ENCODE results near the gene ASXL1. TPM values are rescaled to one million over a fixed set of nuclear protein-coding genes. Genes with fewer than 3 reads are reported as not detected.

ASXL1 gene
- total and polyA plus RNA-seq, 9 donors, result 31.6 to 85.1 (median 67.9) TPM

DNA sequence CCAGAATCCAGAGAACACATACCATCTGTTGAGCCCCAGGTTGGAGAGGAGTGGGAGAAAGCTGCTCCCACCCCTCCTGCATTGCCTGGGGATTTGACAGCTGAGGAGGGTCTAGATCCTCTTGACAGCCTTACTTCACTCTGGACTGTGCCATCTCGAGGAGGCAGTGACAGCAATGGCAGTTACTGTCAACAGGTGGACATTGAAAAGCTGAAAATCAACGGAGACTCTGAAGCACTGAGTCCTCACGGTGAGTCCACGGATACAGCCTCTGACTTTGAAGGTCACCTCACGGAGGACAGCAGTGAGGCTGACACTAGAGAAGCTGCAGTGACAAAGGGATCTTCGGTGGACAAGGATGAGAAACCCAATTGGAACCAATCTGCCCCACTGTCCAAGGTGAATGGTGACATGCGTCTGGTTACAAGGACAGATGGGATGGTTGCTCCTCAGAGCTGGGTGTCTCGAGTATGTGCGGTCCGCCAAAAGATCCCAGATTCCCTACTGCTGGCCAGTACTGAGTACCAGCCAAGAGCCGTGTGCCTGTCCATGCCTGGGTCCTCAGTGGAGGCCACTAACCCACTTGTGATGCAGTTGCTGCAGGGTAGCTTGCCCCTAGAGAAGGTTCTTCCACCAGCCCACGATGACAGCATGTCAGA is 77.4 kb downstream of the ASXL1 start:
- no peak for DNase-seq
- no peak overlapping the region for H3K4me3 ChIP-seq
- no peaks in the 10 kb centered on the region for H3K4me1 ChIP-seq (ENCODE audit: insufficient read depth)
- H3K9me3 ChIP-seq, result no peaks in the 10 kb centered on the region
- H3K27ac ChIP-seq, result no peak overlapping the region
- TF ChIP-seq EP300 (IDR thresholded peaks at IDR 0.05) (no peak), POLR2A (IDR thresholded peaks at IDR 0.05) (no peak), CTCF (IDR thresholded peaks at IDR 0.05) (no peak)
- no peaks in the 10 kb centered on the region for H3K36me3 ChIP-seq
- WGBS, 3 donors, result 92 to 95% (median 93%) methylated on average over 12 of the region's 12 CpGs
- H3K27me3 ChIP-seq, result no peaks in the 10 kb centered on the region
- intact Hi-C loops (cut with DNase I), result no loop called here

- H3K27me3 ChIP-seq, result no peaks in the 10 kb centered on the region
- intact Hi-C loops (cut with DNase I), result no loop called here
- H3K9me3 ChIP-seq, result no peaks in the 10 kb centered on the region
- H3K27ac ChIP-seq, result no peak overlapping the region
- H3K36me3 ChIP-seq, result no peaks in the 10 kb centered on the region
- TF ChIP-seq EP300 (IDR thresholded peaks at IDR 0.05) (no peak), POLR2A (IDR thresholded peaks at IDR 0.05) (no peak), CTCF (IDR thresholded peaks at IDR 0.05) (no peak)
- no peak overlapping the region for H3K4me3 ChIP-seq
- H3K4me1 ChIP-seq (ENCODE audit: insufficient read depth), result no peaks in the 10 kb centered on the region
- WGBS, 3 donors, result 94 to 97% (median 95%) methylated on average over 11 of the region's 11 CpGs
- DNase-seq, result no peak
Measured at GRCh38 chr20:32436142-32436861, 78.2 kb downstream of the ASXL1 start.

DNA sequence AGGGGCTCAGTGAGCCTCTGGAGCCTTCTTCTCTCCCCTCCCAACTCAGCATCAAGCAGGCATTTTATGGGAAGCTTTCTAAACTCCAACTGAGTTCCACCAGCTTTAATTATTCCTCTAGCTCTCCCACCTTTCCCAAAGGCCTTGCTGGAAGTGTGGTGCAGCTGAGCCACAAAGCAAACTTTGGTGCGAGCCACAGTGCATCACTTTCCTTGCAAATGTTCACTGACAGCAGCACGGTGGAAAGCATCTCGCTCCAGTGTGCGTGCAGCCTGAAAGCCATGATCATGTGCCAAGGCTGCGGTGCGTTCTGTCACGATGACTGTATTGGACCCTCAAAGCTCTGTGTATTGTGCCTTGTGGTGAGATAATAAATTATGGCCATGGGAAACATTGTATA is 78.8 kb downstream of the ASXL1 start:
- WGBS, 3 donors, result 91 to 95% (median 94%) methylated on average over 7 of the region's 7 CpGs
- Histone ChIP-seq H3K36me3 (no peaks in the 10 kb centered on the region), H3K9me3 (no peaks in the 10 kb centered on the region), H3K27me3 (no peaks in the 10 kb centered on the region), H3K4me1 (ENCODE audit: insufficient read depth) (no peaks in the 10 kb centered on the region), H3K4me3 (no peak overlapping the region), H3K27ac (no peak overlapping the region)
- intact Hi-C loops (cut with DNase I), result no loop called here
- no peak for TF ChIP-seq EP300 (IDR thresholded peaks at IDR 0.05)
- no peak for TF ChIP-seq POLR2A (IDR thresholded peaks at IDR 0.05)
- no peak for TF ChIP-seq CTCF (IDR thresholded peaks at IDR 0.05)
- no peak for DNase-seq

- no peak overlapping the region for H3K4me3 ChIP-seq
- H3K27ac ChIP-seq, result no peak overlapping the region
- 65 to 73% (median 72%) methylated on average over 5 of the region's 5 CpGs for WGBS, 3 donors
- intact Hi-C loops (cut with DNase I), result no loop called here
- DNase-seq, result no peak
- TF ChIP-seq POLR2A (IDR thresholded peaks at IDR 0.05) (no peak), EP300 (IDR thresholded peaks at IDR 0.05) (no peak), CTCF (IDR thresholded peaks at IDR 0.05) (no peak)
- H3K9me3 ChIP-seq, result no peaks in the 10 kb centered on the region
- no peaks in the 10 kb centered on the region for H3K36me3 ChIP-seq
- H3K4me1 ChIP-seq (ENCODE audit: insufficient read depth), result no peaks in the 10 kb centered on the region
- no peaks in the 10 kb centered on the region for H3K27me3 ChIP-seq
Measured at GRCh38 chr20:32437391-32438074, 79.4 kb downstream of the ASXL1 start.

All from ovary (tissue), 9 donors.